WERI-Rb-1 (cell line): Measurements from ENCODE around the gene CIC.

ENCODE experiments used
- DNase-seq: peaks from one replicate; pipeline ENCODE4 v3.0.0-alpha.2; 2020
- H3K27ac ChIP-seq: fragments of 250-450 bp; sonication (Bioruptor Pico); 2 replicates; pipeline ENCODE4 v1.5.1; 2020; ENCODE audit warnings: mild to moderate bottlenecking, moderate library complexity
- H3K27me3 ChIP-seq: fragments of 250-450 bp; sonication (Bioruptor Pico); 2 replicates; pipeline ENCODE4 v1.5.1; 2021; ENCODE audit warnings: mild to moderate bottlenecking, low read depth, moderate library complexity; ENCODE audit not compliant: insufficient read depth, severe bottlenecking
- H3K36me3 ChIP-seq: fragments of 250-450 bp; sonication (Bioruptor Pico); 2 replicates; pipeline ENCODE4 v1.5.1; 2020; ENCODE audit warnings: mild to moderate bottlenecking, moderate library complexity
- H3K4me3 ChIP-seq: 2 replicates; pipeline ENCODE4 v1.5.1; 2011; ENCODE audit warnings: low read depth, mild to moderate bottlenecking, control low read depth, low read length
- H3K9me3 ChIP-seq: fragments of 250-450 bp; sonication (Bioruptor Pico); 2 replicates; pipeline ENCODE4 v1.5.1; 2021; ENCODE audit warnings: mild to moderate bottlenecking, moderate library complexity; ENCODE audit not compliant: severe bottlenecking
- TF ChIP-seq, protein P1 (sequence below): IDR thresholded peaks from 2 replicates; pipeline ENCODE4 v1.5.1; 2011; ENCODE audit warnings: low read depth, mild to moderate bottlenecking, control low read depth, inconsistent platforms, low read length

Gene CIC

DNA sequence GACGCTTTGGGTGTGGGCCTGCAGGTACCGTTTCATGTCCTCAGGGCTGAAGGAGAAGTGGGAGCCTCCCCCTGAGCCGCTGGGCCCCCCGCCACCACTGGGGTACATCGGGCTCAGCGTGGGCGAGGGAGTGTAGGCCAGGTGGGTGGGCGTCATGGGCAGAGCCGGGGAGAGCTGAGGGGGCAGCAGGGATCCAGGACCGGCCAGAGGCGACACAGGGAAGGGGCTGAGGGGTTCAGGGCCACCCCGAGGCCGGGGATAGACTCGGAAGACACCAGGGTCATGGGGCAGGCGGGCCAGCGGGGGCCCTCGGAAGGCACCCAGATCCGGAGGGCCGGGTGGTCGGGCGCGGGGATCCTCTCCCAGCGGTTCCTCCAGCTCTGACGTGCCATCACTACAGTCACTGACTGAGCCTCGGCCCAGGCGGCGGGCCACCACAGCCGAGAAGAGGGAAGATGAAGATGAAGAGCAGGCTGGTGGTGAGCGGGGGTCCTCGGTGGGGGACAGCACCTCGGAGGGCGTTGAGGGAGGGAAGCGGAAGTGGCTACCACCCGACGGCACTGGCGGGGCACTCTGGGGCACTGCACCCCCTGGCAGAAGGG, 19.8 kb upstream of the CIC start:
- TF ChIP-seq, protein P1, sequence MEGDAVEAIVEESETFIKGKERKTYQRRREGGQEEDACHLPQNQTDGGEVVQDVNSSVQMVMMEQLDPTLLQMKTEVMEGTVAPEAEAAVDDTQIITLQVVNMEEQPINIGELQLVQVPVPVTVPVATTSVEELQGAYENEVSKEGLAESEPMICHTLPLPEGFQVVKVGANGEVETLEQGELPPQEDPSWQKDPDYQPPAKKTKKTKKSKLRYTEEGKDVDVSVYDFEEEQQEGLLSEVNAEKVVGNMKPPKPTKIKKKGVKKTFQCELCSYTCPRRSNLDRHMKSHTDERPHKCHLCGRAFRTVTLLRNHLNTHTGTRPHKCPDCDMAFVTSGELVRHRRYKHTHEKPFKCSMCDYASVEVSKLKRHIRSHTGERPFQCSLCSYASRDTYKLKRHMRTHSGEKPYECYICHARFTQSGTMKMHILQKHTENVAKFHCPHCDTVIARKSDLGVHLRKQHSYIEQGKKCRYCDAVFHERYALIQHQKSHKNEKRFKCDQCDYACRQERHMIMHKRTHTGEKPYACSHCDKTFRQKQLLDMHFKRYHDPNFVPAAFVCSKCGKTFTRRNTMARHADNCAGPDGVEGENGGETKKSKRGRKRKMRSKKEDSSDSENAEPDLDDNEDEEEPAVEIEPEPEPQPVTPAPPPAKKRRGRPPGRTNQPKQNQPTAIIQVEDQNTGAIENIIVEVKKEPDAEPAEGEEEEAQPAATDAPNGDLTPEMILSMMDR = no peak
- H3K36me3 ChIP-seq = peaks cover 20% of the 10 kb centered on the region
- H3K4me3 ChIP-seq = no peak overlapping the region
- H3K27me3 ChIP-seq = no peaks in the 10 kb centered on the region
- DNase-seq = no peak
- H3K9me3 ChIP-seq = no peaks in the 10 kb centered on the region
- no peak overlapping the region for H3K27ac ChIP-seq

DNA sequence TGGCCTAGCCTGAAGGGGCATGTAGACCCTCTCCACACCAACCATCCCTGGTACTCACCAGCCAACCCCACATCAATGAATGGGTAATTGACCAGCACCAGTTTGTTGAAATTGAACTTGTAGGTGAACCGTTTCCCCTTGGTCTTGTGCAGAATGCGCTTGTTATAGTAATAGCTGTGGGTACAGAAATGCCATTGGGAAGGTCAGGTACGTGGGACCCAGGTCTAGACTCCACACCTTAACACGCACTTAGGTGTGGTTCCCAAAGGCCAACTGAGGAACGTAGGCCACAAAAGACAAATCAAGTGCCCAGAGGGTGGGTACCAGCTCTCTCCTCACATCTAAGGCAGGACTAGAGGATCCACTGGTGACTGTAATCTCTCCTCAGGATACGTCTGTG, 19.3 kb upstream of the CIC start:
- TF ChIP-seq, protein P1 = no peak
- Histone ChIP-seq H3K4me3 (no peak overlapping the region), H3K36me3 (peaks cover 20% of the 10 kb centered on the region), H3K9me3 (no peaks in the 10 kb centered on the region), H3K27ac (no peak overlapping the region), H3K27me3 (no peaks in the 10 kb centered on the region)
- DNase-seq = no peak

DNA sequence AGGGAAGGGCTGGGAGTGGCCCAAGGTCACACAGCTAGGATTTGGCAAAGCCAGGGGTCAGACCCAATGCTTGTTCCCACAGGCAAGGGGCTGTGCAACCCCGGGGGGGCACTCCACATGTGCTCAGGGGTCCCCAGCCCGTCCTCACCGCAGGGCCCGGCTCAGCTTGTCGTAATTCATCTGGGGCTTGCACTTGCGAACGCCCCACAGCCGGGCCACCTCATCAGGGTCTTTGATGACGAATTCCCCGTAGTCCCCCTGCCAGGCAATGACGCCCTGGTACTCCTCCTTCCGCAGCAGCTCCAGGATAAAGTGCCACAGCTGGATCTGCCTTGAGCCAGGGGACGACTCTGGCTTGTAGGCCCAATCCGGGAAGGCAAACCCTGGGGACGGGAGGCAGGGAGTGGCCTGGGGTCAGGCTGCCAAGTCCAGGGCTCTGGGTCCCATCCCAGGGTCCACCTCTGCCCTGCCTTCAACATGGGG, 18.8 kb upstream of the CIC start:
- TF ChIP-seq, protein P1 = no peak
- Histone ChIP-seq H3K4me3 (no peak overlapping the region), H3K36me3 (peaks cover 20% of the 10 kb centered on the region), H3K9me3 (no peaks in the 10 kb centered on the region), H3K27me3 (no peaks in the 10 kb centered on the region), H3K27ac (no peak overlapping the region)
- no peak for DNase-seq

DNA sequence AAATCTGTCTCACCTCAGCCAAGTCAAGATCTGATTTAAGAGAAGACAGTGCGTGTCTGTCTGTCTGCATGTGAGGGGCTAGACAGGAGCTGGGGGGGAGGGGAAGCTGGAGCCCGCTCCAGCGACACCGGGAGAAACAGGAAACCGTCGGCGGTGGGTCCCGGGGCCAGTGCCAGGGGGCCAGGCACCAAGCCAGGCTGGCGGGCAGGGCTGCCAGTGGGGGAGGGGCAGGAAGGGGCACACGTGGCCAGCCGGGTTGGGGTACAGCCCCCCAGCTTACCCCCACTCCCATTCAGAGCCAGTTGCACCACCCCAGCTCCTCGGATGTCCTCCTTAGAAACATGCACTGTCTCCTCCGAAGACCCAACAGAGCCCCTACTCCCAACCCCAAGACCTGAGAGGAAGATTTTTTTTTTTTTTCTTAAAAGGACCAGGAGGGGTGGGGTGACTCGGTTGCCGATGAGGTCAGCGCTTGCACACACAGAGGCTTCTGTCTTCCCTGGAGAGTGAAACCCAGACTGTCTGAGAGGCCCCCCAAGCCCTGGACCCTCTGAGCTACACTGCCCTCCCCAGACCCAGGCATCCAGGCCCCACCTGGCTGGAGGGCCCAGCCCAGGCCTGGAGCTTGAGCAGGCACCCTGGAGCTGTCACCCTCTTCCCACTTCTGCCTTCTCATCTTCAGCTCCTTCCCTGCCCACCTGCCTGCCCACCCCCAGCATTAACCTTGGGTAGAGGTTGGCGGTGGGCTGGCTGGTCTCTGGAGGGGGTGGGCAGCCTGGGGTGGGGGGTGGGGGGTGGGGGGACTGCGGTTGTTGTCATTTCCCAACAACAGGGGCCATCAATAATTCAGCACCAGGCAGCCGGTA, 18.2 kb upstream of the CIC start:
- Histone ChIP-seq H3K4me3 (no peak overlapping the region), H3K27me3 (no peaks in the 10 kb centered on the region), H3K36me3 (peaks cover 20% of the 10 kb centered on the region), H3K27ac (no peak overlapping the region), H3K9me3 (no peaks in the 10 kb centered on the region)
- DNase-seq = no peak
- TF ChIP-seq, protein P1 = no peak

DNA sequence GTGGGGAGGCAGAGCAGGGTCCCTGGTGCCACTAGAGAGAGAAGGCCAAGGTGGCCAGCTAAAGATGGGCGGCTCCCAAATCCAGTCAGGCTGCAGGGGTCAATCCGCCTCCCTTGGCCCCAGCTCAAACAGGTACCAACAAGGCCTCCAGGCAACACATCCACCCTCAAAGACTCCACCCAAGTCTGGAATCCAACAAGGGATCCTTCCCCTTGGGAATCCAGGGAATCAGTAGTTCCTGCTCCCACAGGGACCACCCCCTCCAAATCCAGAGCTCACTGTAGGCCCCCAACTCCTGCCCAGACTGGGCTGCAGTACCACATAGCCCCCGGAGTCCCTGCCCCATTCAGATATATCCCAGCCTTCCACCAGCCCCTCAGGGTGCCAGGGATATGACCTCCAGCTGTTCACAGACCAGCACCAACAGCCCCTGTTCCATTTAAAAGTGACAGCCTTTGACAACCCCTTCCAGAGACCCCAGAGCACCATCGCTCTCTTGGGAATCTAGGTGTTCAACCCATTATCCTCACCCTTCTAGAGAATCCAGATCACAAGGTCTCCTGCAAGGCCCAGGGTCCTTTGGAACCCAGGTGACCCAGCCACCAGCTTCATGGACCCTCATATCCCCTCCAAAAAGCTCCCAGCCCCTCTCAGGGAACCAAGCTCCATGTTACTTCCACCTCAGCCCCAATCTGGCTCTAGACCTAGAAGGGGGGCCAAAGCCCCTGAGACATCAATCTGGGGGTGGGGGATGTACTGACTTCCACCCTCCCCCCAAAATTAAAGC, 17.3 kb upstream of the CIC start:
- no peak overlapping the region; the same call in 1 of the 2 replicates for H3K27ac ChIP-seq

More for the DNA sequence above, 17.3 kb upstream of the CIC start:
- TF ChIP-seq, protein P1 = no peak
- peaks cover 20% of the 10 kb centered on the region for H3K36me3 ChIP-seq
- DNase-seq = no peak
- H3K4me3 ChIP-seq = no peak overlapping the region
- no peaks in the 10 kb centered on the region for H3K27me3 ChIP-seq
- no peaks in the 10 kb centered on the region for H3K9me3 ChIP-seq
